SK-N-SH treated with all-trans-retinoic acid at 6 μM for 48 hours (cell line): ENCODE data around the gene FRAS1.

ENCODE experiments used
- ATAC-seq: fragments of 200-7000 bp; cut with Tn5 transposase; 3 replicates; pipeline ENCODE4 v1.9.1; 2020; ENCODE audit warnings: mild to moderate bottlenecking, moderate library complexity
- ARNTL ChIP-seq: fragments of 450-650 bp; formaldehyde crosslinking; IDR thresholded peaks from 2 replicates; pipeline ENCODE4 v1.5.0; 2020; ENCODE audit warnings: low read depth, mild to moderate bottlenecking, moderate library complexity, borderline replicate concordance
- BACH2 ChIP-seq: fragments of 250-450 bp; sonication (Bioruptor Pico); IDR thresholded peaks from 2 replicates; pipeline ENCODE4 v1.9.0; 2021; ENCODE audit warnings: mild to moderate bottlenecking, borderline replicate concordance
- CSDC2 ChIP-seq: fragments of 250-450 bp; sonication (Bioruptor Pico); IDR thresholded peaks from 2 replicates; pipeline ENCODE4 v1.5.0; 2020; ENCODE audit warnings: mild to moderate bottlenecking, moderate library complexity
- CSRNP3 ChIP-seq: fragments of 250-450 bp; sonication (Bioruptor Pico); IDR thresholded peaks from 2 replicates; pipeline ENCODE4 v1.5.1; 2021; ENCODE audit warnings: mild to moderate bottlenecking, moderate library complexity
- ESRRG ChIP-seq: fragments of 250-450 bp; sonication (Bioruptor Pico); IDR thresholded peaks from 2 replicates; pipeline ENCODE4 v1.6.1; 2021; ENCODE audit warnings: mild to moderate bottlenecking
- GLIS3 ChIP-seq: fragments of 250-450 bp; sonication (Bioruptor Pico); IDR thresholded peaks from 2 replicates; pipeline ENCODE4 v1.5.0; 2020; ENCODE audit warnings: mild to moderate bottlenecking, moderate library complexity
- ISL1 ChIP-seq: fragments of 250-450 bp; sonication (Bioruptor Pico); IDR thresholded peaks from 2 replicates; pipeline ENCODE4 v2.1.2; 2022; ENCODE audit warnings: mild to moderate bottlenecking, moderate library complexity
- OSR1 ChIP-seq: fragments of 250-450 bp; sonication (Bioruptor Pico); IDR thresholded peaks from 2 replicates; pipeline ENCODE4 v1.8.0; 2022; ENCODE audit warnings: moderate library complexity, mild to moderate bottlenecking, inconsistent platforms
- PATZ1 ChIP-seq: fragments of 250-450 bp; sonication (Bioruptor Pico); IDR thresholded peaks from 2 replicates; pipeline ENCODE4 v1.8.0; 2020; ENCODE audit warnings: mild to moderate bottlenecking, moderate library complexity, borderline replicate concordance
- POU6F1 ChIP-seq: fragments of 250-450 bp; sonication (Bioruptor Pico); IDR thresholded peaks from 2 replicates; pipeline ENCODE4 v1.8.0; 2021; ENCODE audit warnings: low read depth, mild to moderate bottlenecking, moderate library complexity, borderline replicate concordance
- PPARA ChIP-seq: fragments of 250-450 bp; sonication (Bioruptor Pico); IDR thresholded peaks from 2 replicates; pipeline ENCODE4 v1.5.0; 2020; ENCODE audit warnings: mild to moderate bottlenecking, borderline replicate concordance
- RARB ChIP-seq: fragments of 250-450 bp; sonication (Bioruptor Pico); IDR thresholded peaks from 2 replicates; pipeline ENCODE4 v1.8.0; 2021; ENCODE audit warnings: mild to moderate bottlenecking, moderate library complexity
- SNAI2 ChIP-seq: fragments of 250-450 bp; sonication (Bioruptor Pico); IDR thresholded peaks from 2 replicates; pipeline ENCODE4 v1.5.0; 2020; ENCODE audit warnings: mild to moderate bottlenecking, moderate library complexity
- TCF4 ChIP-seq: fragments of 250-450 bp; sonication (Bioruptor Pico); IDR thresholded peaks from 2 replicates; pipeline ENCODE4 v1.8.0; 2021; ENCODE audit warnings: mild to moderate bottlenecking, moderate library complexity, borderline replicate concordance
- TOX ChIP-seq: fragments of 250-450 bp; sonication (Bioruptor Pico); IDR thresholded peaks from 2 replicates; pipeline ENCODE4 v1.8.0; 2021; ENCODE audit warnings: mild to moderate bottlenecking, moderate library complexity, borderline replicate concordance
- TSHZ2 ChIP-seq: fragments of 250-450 bp; sonication (Bioruptor Pico); IDR thresholded peaks from 2 replicates; pipeline ENCODE4 v1.5.0; 2020; ENCODE audit warnings: mild to moderate bottlenecking, moderate library complexity
- ZFP3 ChIP-seq: fragments of 250-450 bp; sonication (Bioruptor Pico); IDR thresholded peaks from 2 replicates; pipeline ENCODE4 v1.5.0; 2020; ENCODE audit warnings: mild to moderate bottlenecking, moderate library complexity
- ZFP30 ChIP-seq: fragments of 450-650 bp; formaldehyde crosslinking; IDR thresholded peaks from 2 replicates; pipeline ENCODE4 v1.5.0; 2022; ENCODE audit warnings: mild to moderate bottlenecking, moderate library complexity
- ZNF70 ChIP-seq: fragments of 450-650 bp; formaldehyde crosslinking; IDR thresholded peaks from 2 replicates; pipeline ENCODE4 v1.5.0; 2020; ENCODE audit warnings: mild to moderate bottlenecking, moderate library complexity
- ZNF8 ChIP-seq: fragments of 450-650 bp; formaldehyde crosslinking; IDR thresholded peaks from 2 replicates; pipeline ENCODE4 v1.5.0; 2020; ENCODE audit warnings: mild to moderate bottlenecking, moderate library complexity

Gene FRAS1

GRCh38 chr4:78069319-78069718, 12.2 kb downstream of the FRAS1 start:
- TF ChIP-seq ISL1 (CRISPR knock-in tag) (no peak), BACH2 (CRISPR knock-in tag) (no peak), CSDC2 (CRISPR knock-in tag) (no peak), ARNTL (CRISPR knock-in tag) (no peak), GLIS3 (CRISPR knock-in tag) (no peak), ZNF8 (CRISPR knock-in tag) (no peak), PPARA (CRISPR knock-in tag) (no peak), ZFP3 (CRISPR knock-in tag) (no peak), PATZ1 (CRISPR knock-in tag) (no peak), TOX (no peak), OSR1 (CRISPR knock-in tag) (no peak), RARB (CRISPR knock-in tag) (no peak), ZNF70 (CRISPR knock-in tag) (no peak), SNAI2 (CRISPR knock-in tag) (no peak), POU6F1 (CRISPR knock-in tag) (no peak)
- ATAC-seq = no peak

- ATAC-seq = no peak
- no peak for TF ChIP-seq OSR1 (CRISPR knock-in tag)
- TF ChIP-seq ZFP3 (CRISPR knock-in tag) = no peak
- no peak for TF ChIP-seq PPARA (CRISPR knock-in tag)
- TF ChIP-seq TSHZ2 (CRISPR knock-in tag) = no peak
- TF ChIP-seq TCF4 (CRISPR knock-in tag) = no peak
- no peak for TF ChIP-seq RARB (CRISPR knock-in tag)
- TF ChIP-seq ZNF8 (CRISPR knock-in tag) = no peak
Measured at GRCh38 chr4:78069859-78070258, 12.7 kb downstream of the FRAS1 start.

GRCh38 chr4:78070731-78071282, 13.7 kb downstream of the FRAS1 start:
- TF ChIP-seq ZFP30 (no peak), SNAI2 (CRISPR knock-in tag) (no peak), ESRRG (no peak), CSDC2 (CRISPR knock-in tag) (no peak), OSR1 (CRISPR knock-in tag) (no peak), ZNF8 (CRISPR knock-in tag) (no peak), PPARA (CRISPR knock-in tag) (no peak), PATZ1 (CRISPR knock-in tag) (no peak), TSHZ2 (CRISPR knock-in tag) (no peak), CSRNP3 (CRISPR knock-in tag) (no peak), POU6F1 (CRISPR knock-in tag) (no peak), RARB (CRISPR knock-in tag) (no peak)
- ATAC-seq = no peak
